Fibroblast of the aortic adventitia (primary cell): ENCODE data around the gene CEP19. TPM values are rescaled to one million over a fixed set of nuclear protein-coding genes. Genes with fewer than 3 reads are reported as not detected.
A peak's percentile ranks its signal among the peaks of the same experiment; 100 is the strongest.

ENCODE experiments used
- DNase-seq: peaks from one replicate; pipeline ENCODE4 v3.0.0-alpha.2; 2010; ENCODE audit warnings: low read depth
- H3K4me3 ChIP-seq: 2 replicates; pipeline ENCODE4 v1.5.1; 2011; ENCODE audit warnings: low read depth, mild to moderate bottlenecking, control low read depth, low read length, moderate library complexity
- CTCF ChIP-seq: IDR thresholded peaks from 2 replicates; pipeline ENCODE4 v1.5.1; 2011; ENCODE audit warnings: mild to moderate bottlenecking, low read length, control low read depth, inconsistent platforms; ENCODE audit not compliant: insufficient read depth
- total RNA-seq: library from RNA; depleted of rRNA; stranded (reverse); fragments of >200 nt; gene quantifications from 2 replicates; pipeline ENCODE4 v1.2.3, GENCODE V29; 2012; ENCODE audit warnings: low replicate concordance

Gene CEP19
- total RNA-seq, 1 donor: 4.0 TPM

- no peak for TF ChIP-seq CTCF
- no peak overlapping the region for H3K4me3 ChIP-seq
- DNase-seq: no peak
These were observed 34.1 kb downstream of the CEP19 start for GRCh38 chr3:196677931-196678330.

GRCh38 chr3:196677353-196677752, 34.7 kb downstream of the CEP19 start:
- no peak for TF ChIP-seq CTCF
- DNase-seq: no peak
- no peak overlapping the region for H3K4me3 ChIP-seq

GRCh38 chr3:196673632-196674031, 38.4 kb downstream of the CEP19 start:
- no peak for DNase-seq
- no peak overlapping the region for H3K4me3 ChIP-seq
- no peak for TF ChIP-seq CTCF

- no peak for DNase-seq
- no peak for TF ChIP-seq CTCF
- no peak overlapping the region for H3K4me3 ChIP-seq
These were observed 41.7 kb downstream of the CEP19 start for GRCh38 chr3:196670339-196670738.

- no peak overlapping the region for H3K4me3 ChIP-seq
- no peak for TF ChIP-seq CTCF
- DNase-seq: no peak
These were observed 44.8 kb downstream of the CEP19 start for GRCh38 chr3:196667056-196667825.

- peak; percentile 49 for DNase-seq
- no peak for TF ChIP-seq CTCF
These were observed 45.8 kb downstream of the CEP19 start for GRCh38 chr3:196666001-196666867.

More at GRCh38 chr3:196666001-196666867, 45.8 kb downstream of the CEP19 start:
- no peak overlapping the region for H3K4me3 ChIP-seq
